HCT116 (cell line): ENCODE results near the gene CWF19L1.

ENCODE experiments used
- ATF3 ChIP-seq: IDR thresholded peaks from 2 replicates; pipeline ENCODE4 v1.6.1; 2012
- CTCF ChIP-seq, 3 experiments: fragments of 200-600 bp in 1 of 3; sonication (generic) in 1 of 3; IDR thresholded peaks in 2 of 3; conservative IDR thresholded peaks in 1 of 3; 2 replicates each; pipeline ENCODE4 v1.5.1; 2012 to 2017; ENCODE audit warnings: low read depth in 2 of 3, low read length in 2 of 3, antibody characterized with exemption in 1 of 3, borderline replicate concordance in 1 of 3, control low read depth in 1 of 3, mild to moderate bottlenecking in 1 of 3, mixed read lengths in 1 of 3, mixed run types in 1 of 3, moderate library complexity in 1 of 3; ENCODE audit not compliant: insufficient read depth in 1 of 3
- ELF1 ChIP-seq: IDR thresholded peaks from 2 replicates; pipeline ENCODE4 v1.6.1; 2012; ENCODE audit warnings: low read depth, borderline replicate concordance
- EZH2 ChIP-seq: fragments of 200-600 bp; sonication (generic); IDR thresholded peaks from 2 replicates; pipeline ENCODE4 v1.6.1; 2017; ENCODE audit warnings: antibody characterized with exemption, mixed run types
- EZH2phosphoT487 ChIP-seq: fragments of 200-600 bp; IDR thresholded peaks from 2 replicates; pipeline ENCODE4 v1.6.1; 2018; ENCODE audit warnings: antibody characterized with exemption, borderline replicate concordance
- FOSL1 ChIP-seq: IDR thresholded peaks from 2 replicates; pipeline ENCODE4 v1.6.1; 2012; ENCODE audit warnings: low read depth
- MAX ChIP-seq: IDR thresholded peaks from 2 replicates; pipeline ENCODE4 v1.6.1; 2012
- POLR2A ChIP-seq: IDR thresholded peaks from 2 replicates; pipeline ENCODE4 v1.7.0; 2011; ENCODE audit warnings: borderline replicate concordance; ENCODE audit not compliant: insufficient read depth, insufficient read length; ENCODE audit errors: extremely low read depth
- REST ChIP-seq: IDR thresholded peaks from 2 replicates; pipeline ENCODE4 v1.6.1; 2012; ENCODE audit warnings: low read depth
- SIN3A ChIP-seq: IDR thresholded peaks from 2 replicates; pipeline ENCODE4 v1.6.1; 2012; ENCODE audit warnings: low read depth
- SRF ChIP-seq: IDR thresholded peaks from 2 replicates; pipeline ENCODE4 v1.6.1; 2012; ENCODE audit warnings: low read depth
- YY1 ChIP-seq: IDR thresholded peaks from 2 replicates; pipeline ENCODE4 v1.6.1; 2011; ENCODE audit warnings: low read length, low read depth, moderate library complexity, mild to moderate bottlenecking; ENCODE audit not compliant: insufficient replicate concordance; ENCODE audit errors: extremely low read depth
- ZBTB33 ChIP-seq: IDR thresholded peaks from 2 replicates; pipeline ENCODE4 v1.6.1; 2011; ENCODE audit warnings: mild to moderate bottlenecking, low read length, moderate library complexity; ENCODE audit not compliant: insufficient replicate concordance; ENCODE audit errors: extremely low read depth
- ZNF274 ChIP-seq: fragments of 200-500 bp; sonication (Bioruptor generic); IDR thresholded peaks from 2 replicates; pipeline ENCODE4 v1.6.1; 2014; ENCODE audit warnings: mild to moderate bottlenecking, low read depth, low read length, inconsistent platforms

GRCh38 chr10:100311298-100311697, 43.9 kb upstream of the CWF19L1 start:
- TF ChIP-seq ATF3 (no peak), POLR2A (no peak), MAX (no peak), REST (no peak), SIN3A (no peak), ZNF274 (no peak), CTCF (IDR thresholded peaks at IDR 0.05 in 2 of 3, conservative IDR thresholded peaks at IDR 0.05 in 1 of 3; ENCODE audit: borderline replicate concordance in 1 of 3, insufficient read depth in 1 of 3, low read depth in 2 of 3, low read length in 2 of 3) (no peak), YY1 (no peak), EZH2 (no peak), ZBTB33 (no peak), FOSL1 (no peak), SRF (no peak), EZH2phosphoT487 (no peak), ELF1 (no peak)
